ENCODE results near the gene TRIM39. TPM values are rescaled to one million over a fixed set of nuclear protein-coding genes. Genes with fewer than 3 reads are reported as not detected.
A peak's percentile ranks its signal among the peaks of the same experiment; 100 is the strongest.

Gene TRIM39
- total and polyA plus RNA-seq, 9 of the 15 experiments (the other 6 are each of a cell fraction or from before 2014, with no cell fraction given): 5.6 to 17.7 (median 12.8) TPM

GRCh38 chr6:30326526-30327231 is at the start of gene TRIM39 (continued):
- TF ChIP-seq RERE (CRISPR knock-in tag; IDR thresholded peaks at IDR 0.05; ENCODE audit: borderline replicate concordance) (0 out of 2 replicates have a peak, but pooled peaks have one; percentile 21), LCOR (CRISPR knock-in tag; IDR thresholded peaks at IDR 0.05) (peak; percentile 68; the same call in 1 of the 2 replicates), RB1 (IDR thresholded peaks at IDR 0.05; ENCODE audit: low read depth) (peak; percentile 96), ATF3 (IDR thresholded peaks at IDR 0.05) (no peak), ATF3 (CRISPR knock-in tag; conservative IDR thresholded peaks at IDR 0.05) (no peak), TAL1 (IDR thresholded peaks at IDR 0.05) (no peak), HNRNPUL1 (IDR thresholded peaks at IDR 0.05; ENCODE audit: low read length) (no peak), ELF2 (CRISPR knock-in tag; IDR thresholded peaks at IDR 0.05) (peak; percentile 88; the same call in 1 of the 2 replicates), ELF1 (tag; IDR thresholded peaks at IDR 0.05) (peak; percentile 96), KHSRP (IDR thresholded peaks at IDR 0.05) (no peak), TBP (optimal IDR thresholded peaks at IDR 0.05; ENCODE audit: low read depth, low read length) (peak; percentile 60), CREB5 (CRISPR knock-in tag; IDR thresholded peaks at IDR 0.05) (no peak), SPI1 (IDR thresholded peaks at IDR 0.05; ENCODE audit: borderline replicate concordance, low read depth, low read length) (peak; percentile 29; the same call in 1 of the 2 replicates), GABPB1 (CRISPR knock-in tag; IDR thresholded peaks at IDR 0.05) (peak; percentile 89), MAFF (IDR thresholded peaks at IDR 0.05; ENCODE audit: low read length) (no peak), STAT5A (IDR thresholded peaks at IDR 0.05; ENCODE audit: borderline replicate concordance, low read length) (no peak), NCOR1 (IDR thresholded peaks at IDR 0.05) (peak; percentile 18; the same call in 1 of the 2 replicates), CTCFL (IDR thresholded peaks at IDR 0.05; ENCODE audit: borderline replicate concordance, insufficient read depth, low read depth, low read length, poor library complexity, severe bottlenecking) (peak; percentile 42), MCM5 (IDR thresholded peaks at IDR 0.05; ENCODE audit: low read depth) (no peak)
